ENCODE measurements around the gene RB1.
"Not testable (repeated sequence)": the region's sequence is repeated elsewhere in the genome, so short reads cannot be mapped to it uniquely, and the experiment has no call there.

RB1 gene

DNA sequence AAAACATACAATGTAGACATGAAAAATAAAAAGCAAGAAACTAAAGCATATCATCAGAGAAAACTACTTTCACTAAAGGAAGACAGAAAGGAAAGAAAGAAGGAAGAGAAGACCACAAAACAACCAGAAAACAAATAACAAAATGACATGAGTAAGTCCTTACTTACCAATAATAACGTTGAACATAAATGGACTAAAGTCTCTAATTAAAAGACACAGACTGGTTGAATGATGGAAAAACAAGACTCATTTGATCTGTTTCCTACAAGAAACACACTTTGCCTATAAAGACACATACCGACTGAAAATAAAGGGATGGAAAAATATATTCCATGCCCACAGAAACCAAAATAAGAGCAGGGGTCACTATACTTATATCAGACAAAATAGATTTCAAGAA is 46.0 kb downstream of the RB1 start:
- DNase-seq (ENCODE audit: low read depth, low spot score), result no peak

DNA sequence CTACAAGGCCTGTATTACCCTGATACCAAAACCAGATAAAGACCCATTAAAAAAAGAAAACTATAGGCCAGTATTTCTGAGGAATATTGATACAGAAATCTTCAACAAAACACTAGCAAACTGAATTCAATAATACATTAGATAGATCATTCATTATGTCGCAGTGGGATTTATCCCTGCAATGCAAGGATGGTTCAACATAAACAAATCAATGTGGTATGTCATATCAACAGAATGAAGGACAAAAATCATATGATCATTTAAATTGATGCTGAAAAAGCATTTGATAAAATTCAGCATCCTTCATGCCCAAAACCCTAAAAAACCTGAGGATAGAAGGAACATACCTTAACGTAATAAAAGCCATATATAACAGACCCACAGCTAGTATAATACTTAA is 50.0 kb downstream of the RB1 start:
- no peak for DNase-seq (ENCODE audit: low read depth, low spot score)

DNA sequence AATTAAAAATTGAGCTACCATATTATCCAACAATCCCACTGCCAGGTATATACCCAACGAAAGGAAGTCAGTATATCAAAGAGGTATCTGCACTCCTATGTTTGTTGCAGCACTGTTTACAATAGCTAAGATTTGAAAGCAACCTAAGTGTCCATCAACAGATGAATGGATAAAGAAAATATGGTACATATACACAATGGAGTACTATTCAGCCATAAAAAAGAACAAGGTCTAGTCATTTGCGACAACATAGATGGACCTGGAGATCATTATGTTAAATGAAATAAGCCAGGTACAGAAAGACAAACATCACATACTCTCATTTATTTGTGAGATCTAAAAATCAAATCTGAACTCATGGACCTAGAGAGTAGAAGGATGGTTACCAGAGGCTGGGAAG is 52.0 kb downstream of the RB1 start:
- DNase-seq (ENCODE audit: low read depth, low spot score), result not testable (repeated sequence)

DNA sequence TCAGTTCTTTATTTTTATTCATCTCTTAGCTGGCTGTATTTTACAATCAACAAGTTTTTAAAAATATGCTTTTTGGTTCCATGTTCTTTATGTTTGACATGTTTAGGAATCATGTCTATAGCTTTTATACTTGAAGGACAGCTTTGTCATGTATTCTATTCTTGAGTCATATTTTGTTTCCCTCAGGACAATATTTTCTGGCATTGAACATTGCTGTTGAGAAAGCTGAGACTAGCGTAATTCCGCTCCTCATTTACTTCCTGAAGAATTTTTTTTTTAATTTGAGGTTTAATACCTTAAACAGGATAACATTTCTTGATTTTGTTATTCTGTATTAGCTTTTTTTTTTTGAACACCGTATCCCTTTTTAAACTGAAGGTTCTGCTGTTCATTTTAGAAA is 53.2 kb downstream of the RB1 start:
- no peak for DNase-seq (ENCODE audit: low read depth, low spot score)

DNA sequence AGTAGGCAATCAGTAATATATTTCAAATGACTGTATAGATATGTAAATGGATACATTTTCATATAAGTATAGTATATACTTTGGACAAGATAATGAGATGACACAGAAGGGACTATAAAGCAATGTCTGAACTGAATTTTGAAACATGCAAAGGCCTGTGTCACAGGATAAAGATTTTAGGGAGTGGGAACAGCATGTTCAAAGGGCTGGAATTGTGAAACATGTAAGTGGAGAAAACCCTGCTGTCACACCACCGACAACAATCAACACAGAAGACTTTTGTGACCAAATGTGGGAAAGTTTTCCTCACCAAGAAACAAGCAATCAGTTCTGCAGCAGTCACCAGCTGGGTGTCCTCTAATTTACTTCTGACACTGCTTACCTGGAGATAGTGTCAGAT is 66.4 kb downstream of the RB1 start:
- no peak for DNase-seq (ENCODE audit: low read depth, low spot score)

DNA sequence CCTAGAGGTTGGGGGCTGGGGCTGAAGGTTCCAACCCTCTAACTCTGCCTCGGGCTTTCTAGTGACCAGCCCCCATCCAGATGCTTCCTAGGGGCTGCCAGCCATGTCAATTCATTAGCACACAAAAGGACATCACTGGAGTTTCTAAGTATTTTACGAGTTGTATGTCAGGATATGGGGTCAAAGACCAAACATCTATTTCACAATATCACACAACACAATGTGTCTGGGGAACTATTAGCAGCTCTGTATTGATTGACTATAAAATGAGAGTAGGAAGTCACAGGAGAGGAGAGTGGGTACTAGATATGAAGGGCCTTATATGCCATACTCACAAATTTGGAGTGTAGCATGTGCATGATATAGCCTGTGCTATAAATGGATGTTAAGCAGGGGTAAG is 67.3 kb downstream of the RB1 start:
- no peak for DNase-seq (ENCODE audit: low read depth, low spot score)

DNA sequence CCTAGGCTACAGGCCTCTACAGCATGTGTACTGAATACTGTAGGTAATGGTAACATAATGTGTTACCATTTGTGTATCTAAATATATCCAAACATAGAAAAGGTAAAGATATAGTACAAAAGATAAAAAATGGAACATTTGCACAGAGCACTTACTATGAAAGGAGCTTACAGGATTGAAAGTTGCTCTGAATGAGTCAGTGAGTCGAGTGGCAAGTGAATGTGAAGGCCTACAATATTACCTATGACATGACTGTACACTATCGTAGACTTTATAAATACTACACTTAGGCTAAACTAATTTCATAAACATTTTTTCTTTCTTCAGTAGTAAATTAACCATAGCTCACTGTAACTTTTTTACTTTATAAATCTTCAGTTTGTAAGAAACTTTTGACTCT is 74.3 kb downstream of the RB1 start:
- no peak for DNase-seq (ENCODE audit: low read depth, low spot score)

DNA sequence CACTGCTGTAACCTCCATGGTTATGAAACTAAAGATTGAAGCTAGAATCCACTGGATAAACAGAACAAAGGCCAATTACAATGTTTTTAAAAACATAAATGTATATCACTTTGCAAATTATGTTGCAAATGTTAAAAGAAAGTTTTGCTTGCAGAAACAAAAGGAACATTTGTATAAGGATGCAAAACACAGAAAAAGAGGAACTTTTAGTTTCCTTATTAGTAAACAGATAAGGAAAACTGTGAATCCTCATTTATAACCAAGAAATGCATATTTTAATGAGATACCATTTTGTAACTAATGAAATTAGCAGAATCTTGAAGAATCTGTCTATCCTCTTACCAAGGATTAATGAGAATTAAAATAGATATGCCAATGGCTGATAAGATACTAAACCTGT is 77.0 kb downstream of the RB1 start:
- no peak for DNase-seq (ENCODE audit: low read depth, low spot score)

DNA sequence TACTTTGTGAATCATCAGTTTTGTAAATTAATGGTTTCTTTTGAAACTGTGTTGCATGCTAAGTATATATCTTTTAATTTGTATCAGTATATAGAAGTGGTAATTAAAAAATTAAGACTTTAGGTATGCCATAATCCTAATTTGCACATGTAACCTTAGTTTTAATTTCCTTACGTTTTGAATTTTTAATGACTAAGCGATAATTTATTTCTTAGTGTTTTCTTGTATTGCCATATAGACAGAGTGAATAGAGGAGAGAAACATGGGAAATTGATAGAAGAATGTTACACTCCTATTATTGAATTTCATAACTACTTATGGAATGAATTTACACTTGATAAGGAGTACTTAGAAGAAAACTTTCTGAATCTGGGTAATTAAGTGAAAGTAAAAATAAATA is 79.8 kb downstream of the RB1 start:
- no peak for DNase-seq (ENCODE audit: low read depth, low spot score)

DNA sequence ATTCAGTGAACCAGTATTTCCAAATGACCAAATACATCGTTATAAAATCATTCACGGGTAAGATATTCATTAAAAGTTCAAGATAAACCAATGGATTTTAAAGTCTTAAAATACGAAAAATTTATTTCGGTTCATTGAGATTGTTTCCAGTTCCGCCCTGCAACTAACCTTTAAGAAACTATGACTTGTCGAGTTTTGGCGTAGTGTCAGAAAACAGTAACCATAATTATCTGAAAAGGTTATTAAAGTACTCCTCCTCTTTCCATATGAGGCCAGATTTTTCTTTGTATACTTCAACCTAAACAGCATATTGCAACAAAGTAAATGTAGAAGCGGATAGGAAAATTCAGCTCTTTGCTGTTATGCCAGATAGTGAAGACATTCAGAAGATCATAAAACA is 83.3 kb downstream of the RB1 start:
- DNase-seq (ENCODE audit: low read depth, low spot score), result no peak

DNA sequence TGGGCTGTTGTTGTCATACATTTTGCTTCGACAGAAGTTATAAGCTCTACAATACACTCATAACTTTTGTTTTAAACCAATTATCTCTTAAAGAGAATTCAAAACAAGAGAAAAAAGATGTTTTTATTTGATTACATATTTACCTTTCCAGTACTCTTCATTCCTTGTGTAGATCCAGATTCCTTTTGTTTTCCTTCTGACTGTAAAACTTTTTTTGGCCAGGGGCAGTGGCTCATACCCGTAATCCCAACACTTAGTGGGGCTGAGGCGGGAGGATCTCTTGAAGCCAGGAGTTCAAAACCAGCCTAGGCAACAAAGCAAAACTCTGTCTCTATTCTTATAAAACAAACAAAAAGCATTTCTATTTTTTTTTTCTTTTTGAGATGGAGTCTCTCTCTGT is 87.7 kb downstream of the RB1 start:
- DNase-seq (ENCODE audit: low read depth, low spot score), result no peak

DNA sequence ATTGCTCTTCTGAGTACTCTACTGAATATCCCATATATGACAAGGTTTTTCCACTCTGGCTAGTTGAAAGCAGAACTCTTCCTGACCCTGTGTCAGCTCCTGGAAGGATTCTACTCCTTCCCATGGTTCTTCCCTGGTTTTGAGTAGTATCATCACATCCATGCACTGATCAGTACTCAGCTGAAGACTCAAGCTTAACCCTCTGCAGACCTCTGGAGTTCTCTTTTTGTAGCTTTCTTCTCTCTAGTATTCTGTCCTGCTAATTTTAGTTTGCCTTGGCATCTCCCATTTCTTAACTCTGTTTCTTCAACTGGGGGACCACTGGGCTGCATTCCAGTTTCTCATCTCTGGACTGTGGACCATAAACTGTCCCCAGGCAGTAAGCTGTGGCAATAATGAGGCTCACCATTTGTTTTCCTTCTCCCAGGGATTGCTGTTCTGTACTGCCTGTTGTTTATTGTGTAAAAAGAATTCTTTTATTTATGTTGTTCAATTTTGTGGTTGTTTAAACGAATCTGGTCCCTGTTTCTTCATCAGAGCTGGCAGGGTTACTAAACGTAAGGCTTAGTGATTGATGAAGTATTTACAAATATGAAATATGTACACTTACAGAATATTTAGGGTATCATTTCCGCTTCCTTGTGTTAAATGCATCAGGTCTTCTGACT is 89.6 kb downstream of the RB1 start:
- no peak for DNase-seq (ENCODE audit: low read depth, low spot score)

DNA sequence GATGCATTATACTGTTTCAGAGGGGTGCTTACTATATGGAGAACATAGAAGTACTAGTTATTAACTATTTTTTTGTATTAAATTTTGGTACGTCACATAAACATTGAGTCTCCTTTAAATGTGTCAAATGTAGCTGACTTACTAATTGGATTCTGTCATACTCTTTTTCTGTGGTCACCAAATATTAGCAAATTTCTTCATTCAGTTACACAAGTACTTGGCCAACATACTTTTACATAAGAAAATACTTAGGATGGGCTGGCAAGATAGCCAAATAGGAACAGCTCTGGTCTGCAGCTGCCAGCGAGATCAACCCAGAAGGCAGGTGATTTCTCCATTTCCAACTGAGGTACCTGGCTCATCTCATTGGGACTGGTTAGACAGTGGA is 90.1 kb downstream of the RB1 start:
- DNase-seq (ENCODE audit: low read depth, low spot score), result no peak

DNA sequence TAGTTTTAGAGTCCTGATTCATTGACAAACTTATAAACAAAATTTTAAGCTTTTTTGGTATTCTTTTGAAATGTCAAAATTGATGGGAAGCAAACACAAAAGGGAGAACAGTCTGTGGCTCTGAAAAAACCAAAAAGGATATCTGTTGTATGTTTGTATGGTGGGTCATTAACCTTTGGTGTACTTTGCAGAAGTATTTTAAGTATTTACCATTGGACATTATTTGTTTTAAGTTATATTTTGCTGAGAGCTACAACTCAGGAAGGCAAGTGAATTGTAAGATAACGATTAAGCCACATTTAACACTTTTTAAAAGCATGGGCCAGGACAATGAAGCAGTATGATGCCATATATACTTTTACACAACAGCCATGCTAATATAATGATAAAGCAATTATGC is 94.2 kb downstream of the RB1 start:
- DNase-seq (ENCODE audit: low read depth, low spot score), result no peak

DNA sequence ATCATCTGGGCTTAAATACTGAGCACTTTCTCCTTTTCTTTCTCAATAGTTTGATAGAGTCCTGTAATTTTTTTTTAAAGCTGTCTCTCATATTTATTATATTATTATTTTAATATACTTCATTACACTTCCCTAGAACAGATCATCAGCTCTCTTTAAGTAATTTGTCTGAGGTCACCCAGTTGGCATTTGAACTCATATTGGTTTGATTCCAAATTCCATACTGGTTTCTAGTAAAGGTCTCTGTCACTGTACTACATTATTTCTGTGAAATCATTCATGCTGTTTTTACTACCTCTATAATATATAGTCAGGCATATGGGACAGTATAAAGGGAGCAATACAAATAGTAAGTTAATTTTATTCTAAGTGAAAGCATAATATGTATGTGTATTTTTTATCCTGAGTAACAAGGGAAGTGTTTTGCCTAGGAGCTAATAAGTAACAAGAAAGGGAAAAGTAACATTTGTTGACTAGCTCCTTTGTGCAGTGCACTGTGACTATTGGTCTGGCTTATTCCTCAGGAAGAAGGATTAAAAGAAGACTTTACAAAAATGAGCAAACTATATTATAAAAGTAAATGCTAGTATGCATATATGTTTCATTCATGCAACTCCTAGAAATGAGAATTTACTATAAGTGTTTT is 95.0 kb downstream of the RB1 start:
- DNase-seq (ENCODE audit: low read depth, low spot score), result no peak

DNA sequence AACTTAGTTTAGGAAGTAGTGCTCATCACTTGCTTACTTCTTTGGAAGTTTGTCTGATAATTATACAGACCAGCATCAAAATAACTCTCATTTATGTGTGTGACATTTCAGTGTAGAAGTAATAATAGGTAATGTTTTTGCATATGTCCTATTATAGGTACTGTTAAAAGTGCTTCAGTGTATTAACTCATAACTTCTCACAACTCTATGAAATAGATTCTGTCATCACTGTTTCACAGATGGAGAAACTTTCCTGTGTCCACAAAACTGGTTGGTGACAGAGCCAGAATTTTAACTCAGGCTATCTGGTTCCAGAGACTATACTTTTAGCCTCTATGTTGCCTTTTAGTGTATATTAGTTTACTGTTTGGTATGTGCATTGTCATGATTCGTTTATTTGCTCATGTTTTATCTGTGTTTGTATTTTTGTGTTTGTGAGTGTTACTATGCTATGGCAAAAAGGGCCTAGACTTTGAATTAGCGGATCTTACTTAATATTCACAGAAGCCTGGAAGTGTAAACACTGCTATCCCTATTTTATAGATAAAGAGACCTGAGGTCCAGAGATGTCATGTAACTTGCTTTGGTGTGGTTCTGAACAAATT is 96.6 kb downstream of the RB1 start:
- no peak for DNase-seq (ENCODE audit: low read depth, low spot score)

DNA sequence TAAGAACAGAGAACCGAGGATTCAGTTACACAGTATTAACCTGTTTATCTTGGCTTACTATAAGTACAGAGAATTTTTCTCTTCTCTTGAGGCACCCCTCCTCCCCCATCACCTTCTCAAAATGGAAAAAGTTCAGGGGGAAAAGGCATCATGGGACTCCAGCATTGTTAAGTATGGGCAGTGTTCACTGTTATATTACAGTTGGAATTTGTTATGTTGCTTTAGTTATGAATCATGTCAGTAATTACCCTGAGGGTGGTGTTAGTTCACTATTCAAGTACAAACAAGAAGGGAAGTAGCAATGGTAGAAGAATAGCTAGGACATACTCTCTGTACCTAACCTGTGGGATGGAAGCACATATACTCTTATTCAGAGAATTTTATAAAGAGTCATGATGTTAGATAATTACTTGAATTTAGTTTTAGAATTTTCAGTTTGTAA is 97.3 kb downstream of the RB1 start:
- no peak for DNase-seq (ENCODE audit: low read depth, low spot score)

DNA sequence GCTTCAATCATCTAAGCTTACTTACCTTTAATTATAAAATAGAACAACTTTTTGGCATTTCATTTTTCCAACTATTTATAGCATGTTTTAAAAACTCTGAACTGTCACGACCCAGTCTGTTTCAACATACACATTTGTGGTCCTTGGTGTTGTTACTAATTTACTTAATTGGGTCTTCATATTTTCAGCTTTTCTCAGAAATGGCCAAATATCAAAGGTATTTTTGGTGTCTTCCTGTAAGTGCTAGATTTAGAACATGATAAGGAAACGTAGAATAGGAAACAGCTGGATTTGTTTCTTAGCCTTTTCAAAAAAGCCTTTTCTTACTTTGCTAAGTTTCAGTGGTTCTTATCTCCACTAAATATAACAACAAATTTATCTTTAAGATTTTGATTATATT is 97.9 kb downstream of the RB1 start:
- DNase-seq (ENCODE audit: low read depth, low spot score), result no peak

DNA sequence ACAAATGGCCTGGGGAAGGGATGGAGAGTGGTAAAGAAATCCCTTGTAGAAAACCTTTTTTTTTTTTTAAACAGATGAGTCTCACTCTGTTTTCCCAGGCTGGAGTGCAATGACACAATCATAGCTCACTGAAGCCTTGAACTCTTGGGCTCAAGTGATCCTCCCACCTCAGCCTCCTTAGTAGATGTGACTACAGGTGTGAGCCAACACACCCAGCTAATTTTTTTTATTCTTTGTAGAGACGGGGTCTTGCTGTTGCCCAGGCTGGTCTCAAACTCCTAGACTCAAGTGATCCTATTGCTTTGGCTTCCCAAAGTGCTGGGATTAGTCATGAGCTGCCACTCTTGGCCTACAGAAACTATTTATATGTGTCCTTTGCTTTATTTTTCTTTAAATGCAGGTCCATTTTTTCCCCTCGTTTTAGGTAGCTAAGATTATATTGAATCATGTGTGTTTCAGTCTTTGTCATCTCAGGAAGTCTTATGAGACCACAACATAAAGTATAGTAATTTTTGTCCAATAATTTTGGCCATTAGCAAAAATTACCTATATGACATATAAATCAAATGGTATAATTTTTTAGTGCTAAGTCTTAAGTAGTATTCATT is 98.9 kb downstream of the RB1 start:
- DNase-seq (ENCODE audit: low read depth, low spot score), result no peak

DNA sequence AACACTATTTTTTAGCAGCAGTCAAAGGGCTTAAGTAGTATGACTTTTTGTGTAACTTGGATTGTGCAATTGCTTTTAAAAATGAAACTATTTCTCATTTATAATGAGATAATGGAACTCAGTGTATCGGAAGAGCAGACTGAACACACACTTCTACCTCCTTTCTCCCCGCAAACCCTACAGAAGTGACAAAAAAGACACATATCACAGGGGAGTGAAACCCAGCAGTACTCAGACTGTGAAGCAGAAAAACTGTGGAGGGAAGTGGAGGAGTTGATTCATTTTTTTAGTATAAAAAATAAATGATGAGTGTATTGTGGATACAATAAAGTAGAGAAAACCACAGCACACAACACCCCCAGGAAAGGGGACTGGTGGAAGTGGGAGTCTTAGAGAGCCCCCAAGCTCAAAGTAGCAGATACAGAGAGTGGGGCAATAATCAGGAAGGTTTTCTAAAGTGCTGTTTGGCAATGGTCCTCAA is 99.6 kb downstream of the RB1 start:
- DNase-seq (ENCODE audit: low read depth, low spot score), result no peak

DNA sequence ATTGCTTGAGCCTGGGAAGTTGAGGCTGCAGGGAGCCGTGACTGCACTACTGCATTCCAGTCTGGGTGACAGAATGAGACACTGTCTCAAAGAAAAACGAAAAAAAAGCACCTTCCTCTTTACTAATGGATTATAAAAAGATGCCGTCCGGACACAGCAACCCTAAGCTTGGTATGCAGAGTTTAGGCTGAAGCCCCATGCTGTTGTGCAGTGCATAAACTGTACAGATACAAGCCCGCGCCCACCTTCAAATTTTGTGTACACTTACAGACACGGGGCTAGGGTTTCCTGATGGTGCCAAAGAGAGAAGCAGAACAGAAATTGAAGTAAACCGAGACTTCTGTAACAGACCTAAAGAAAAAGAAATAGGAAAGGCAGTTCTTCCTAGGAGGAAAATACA is 100.4 kb downstream of the RB1 start:
- no peak for DNase-seq (ENCODE audit: low read depth, low spot score)

DNA sequence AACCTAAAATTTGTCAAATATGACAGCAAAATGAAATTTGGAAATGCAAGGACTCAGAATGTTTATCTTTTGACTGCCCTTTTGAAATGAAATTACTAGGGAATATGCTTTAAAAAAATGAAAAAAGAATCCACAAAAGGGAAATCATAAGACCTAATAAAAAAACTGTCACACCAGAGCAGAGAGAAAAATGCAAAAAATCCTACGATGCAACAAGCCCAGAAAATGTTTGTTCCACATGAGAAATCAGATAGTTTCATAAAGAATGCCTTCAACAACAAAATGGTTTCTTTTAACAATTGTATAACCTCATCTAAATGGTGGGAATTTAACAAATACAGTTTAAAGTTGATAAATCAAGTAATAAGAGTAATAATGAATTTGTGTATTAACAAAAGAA is 101.4 kb downstream of the RB1 start:
- no peak for DNase-seq (ENCODE audit: low read depth, low spot score)

DNA sequence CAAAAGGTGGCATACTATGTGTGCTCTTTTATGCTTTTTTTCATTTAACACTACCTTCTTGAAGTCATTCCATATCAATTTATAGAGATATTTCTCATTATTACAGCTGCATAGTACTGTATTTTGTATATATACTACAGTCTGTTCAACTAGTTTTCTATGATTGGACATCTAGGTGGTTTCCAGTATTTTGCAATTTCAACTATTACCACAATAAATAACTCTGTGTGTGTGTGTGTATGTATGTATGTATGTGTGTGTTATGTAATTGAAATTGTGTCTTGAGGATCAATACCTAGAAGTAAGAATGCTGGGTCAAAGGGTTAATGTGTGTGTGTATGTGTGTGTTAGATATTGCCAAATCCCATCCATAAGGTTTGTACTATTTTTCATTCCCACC is 102.3 kb downstream of the RB1 start:
- no peak for DNase-seq (ENCODE audit: low read depth, low spot score)

Data from activated CD4-positive, CD25-positive, alpha-beta regulatory T cell treated with anti-CD3 and anti-CD28 coated beads, Interleukin-2, amount 50 U/mL, for 16 hours (primary cell).